Panc1 (cell line): Measurements from ENCODE around the gene SPART. TPM values are rescaled to one million over a fixed set of nuclear protein-coding genes. Genes with fewer than 3 reads are reported as not detected.

Experiments
- ATAC-seq: fragments of 200-7000 bp; cut with Tn5 transposase; 2 replicates; pipeline ENCODE4 v1.9.1; 2020; ENCODE audit warnings: mild to moderate bottlenecking, moderate library complexity
- BruUV-seq: library from RNA; stranded (reverse); fragments of 400-500 nt; replicated peaks from 2 replicates; lab custom pipeline; 2021; lab: Mats Ljungman, UMichigan
- CTCF ChIA-PET: fragments of 300-600 bp; sonication (Branson Sonifier 250); formaldehyde crosslinking; loops from one replicate; lab custom pipeline; 2022; ENCODE audit warnings: antibody characterized with exemption; lab: Charles Lee
- POLR2A ChIA-PET: fragments of 300-600 bp; sonication (Branson Sonifier 250); formaldehyde crosslinking; loops from one replicate; lab custom pipeline; 2022; ENCODE audit warnings: antibody characterized with exemption; lab: Charles Lee
- DNase-seq: peaks from one replicate; pipeline ENCODE4 v3.0.0-alpha.2; 2010; ENCODE audit warnings: low read depth, low spot score
- H3K27ac ChIP-seq: 2 replicates; pipeline ENCODE4 v1.5.1; 2011; ENCODE audit warnings: mild to moderate bottlenecking, low read length, inconsistent platforms
- H3K27me3 ChIP-seq: fragments of 200-500 bp; sonication (Bioruptor generic); 2 replicates; pipeline ENCODE4 v1.6.0; 2014; ENCODE audit warnings: low read length, inconsistent platforms; ENCODE audit not compliant: control insufficient read depth, insufficient read depth
- H3K36me3 ChIP-seq: fragments of 200-500 bp; sonication (Bioruptor generic); 2 replicates; pipeline ENCODE4 v1.5.1; 2014; ENCODE audit warnings: inconsistent platforms, mild to moderate bottlenecking, low read length, moderate library complexity; ENCODE audit not compliant: control insufficient read depth, insufficient read depth
- H3K4me1 ChIP-seq: 2 replicates; pipeline ENCODE4 v1.5.1; 2011; ENCODE audit warnings: inconsistent platforms, mild to moderate bottlenecking, low read length, moderate library complexity; ENCODE audit not compliant: control insufficient read depth, insufficient read depth
- H3K4me3 ChIP-seq, 2 experiments: 2 replicates each; pipeline ENCODE4 v1.5.1; 2011 to 2012; ENCODE audit warnings: low read depth in 2 of 2, low read length in 2 of 2, mild to moderate bottlenecking in 2 of 2, inconsistent platforms in 1 of 2, moderate library complexity in 1 of 2
- H3K9me3 ChIP-seq: fragments of 200-500 bp; sonication (Bioruptor generic); 2 replicates; pipeline ENCODE4 v1.5.1; 2014; ENCODE audit warnings: low read depth, mild to moderate bottlenecking, inconsistent platforms, low read length, moderate library complexity; ENCODE audit not compliant: control insufficient read depth, insufficient read depth
- CTCF ChIP-seq: fragments of 450-650 bp; IDR thresholded peaks from 2 replicates; pipeline ENCODE4 v1.5.1; 2017; ENCODE audit warnings: mild to moderate bottlenecking
- POLR2AphosphoS5 ChIP-seq: IDR thresholded peaks from 2 replicates; pipeline ENCODE4 v1.6.1; 2012; ENCODE audit warnings: mild to moderate bottlenecking, low read depth, low read length, moderate library complexity
- SIN3A ChIP-seq: IDR thresholded peaks from 2 replicates; pipeline ENCODE4 v1.6.1; 2012; ENCODE audit warnings: low read depth, mild to moderate bottlenecking, low read length, moderate library complexity, borderline replicate concordance; ENCODE audit not compliant: insufficient read depth
- TCF7L2 ChIP-seq: IDR thresholded peaks from 2 replicates; pipeline ENCODE4 v1.6.1; 2011; ENCODE audit warnings: mild to moderate bottlenecking, low read depth, low read length, inconsistent platforms
- in situ Hi-C: cut with HindIII; loops from 2 replicates; pipeline ENCODE4 v1.10.0; 2016; ENCODE audit warnings: low sequenced_read_pairs, low pct_unique_long_range_greater_than_20kb
- intact Hi-C: fragments of 100-400 bp; cut with micrococcal nuclease; formaldehyde crosslinking; loops from one replicate; pipeline ENCODE4 v1.10.0; 2022; ENCODE audit not compliant: unreplicated experiment
- total RNA-seq: library from RNA; stranded (reverse); gene quantifications from one replicate; pipeline ENCODE4 v1.2.1, GENCODE V29; 2021; ENCODE audit not compliant: unreplicated experiment
- TF ChIP-seq, protein P1 (sequence below), 2 experiments: IDR thresholded peaks; 2 replicates each; pipeline ENCODE4 v1.6.1; 2011 to 2012; ENCODE audit warnings: low read depth in 2 of 2, control low read depth in 1 of 2, low read length in 1 of 2, mild to moderate bottlenecking in 1 of 2, moderate library complexity in 1 of 2; ENCODE audit not compliant: insufficient read depth in 1 of 2

Gene SPART
- total RNA-seq, 1 experiment from 2014 or later = 38.9 TPM

DNA sequence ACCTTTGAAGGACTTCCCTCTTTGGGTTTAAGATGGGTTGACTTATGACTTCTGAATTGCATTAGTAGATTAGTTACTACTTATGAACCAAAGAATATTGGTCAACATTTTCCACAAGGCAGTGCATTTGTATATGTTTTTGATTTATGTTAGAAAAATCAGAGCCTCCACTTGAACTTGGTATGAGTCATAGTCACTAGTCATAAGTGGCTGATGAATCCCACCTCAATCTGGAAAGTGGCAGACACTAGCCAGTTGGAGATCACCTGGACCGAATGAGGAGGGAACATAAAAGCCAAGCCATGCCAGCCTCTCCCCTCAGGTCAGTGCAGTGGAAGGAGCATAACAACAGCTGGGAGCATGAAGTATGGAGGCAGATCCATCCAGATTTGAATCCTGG lies 39.3 kb upstream of the SPART start:
- Histone ChIP-seq H3K4me1 (no peaks in the 10 kb centered on the region), H3K9me3 (no peaks in the 10 kb centered on the region), H3K4me3 (no peak overlapping the region), H3K27ac (no peak overlapping the region), H3K36me3 (no peaks in the 10 kb centered on the region), H3K27me3 (no peaks in the 10 kb centered on the region)
- DNase-seq (no peak), ATAC-seq (no peak)
- POLR2A ChIA-PET = interaction anchor here (0.7 kb wide), 1 partner anchor 7 kb away, joined by 7 read pairs; no protein-coding TSS in a partner anchor
- in situ Hi-C loops = no loop called here
- intact Hi-C loops = no loop called here
- BruUV-seq = no TSS peak
- TF ChIP-seq CTCF (no peak), POLR2AphosphoS5 (no peak), SIN3A (no peak), TCF7L2 (no peak)
- TF ChIP-seq, protein P1, sequence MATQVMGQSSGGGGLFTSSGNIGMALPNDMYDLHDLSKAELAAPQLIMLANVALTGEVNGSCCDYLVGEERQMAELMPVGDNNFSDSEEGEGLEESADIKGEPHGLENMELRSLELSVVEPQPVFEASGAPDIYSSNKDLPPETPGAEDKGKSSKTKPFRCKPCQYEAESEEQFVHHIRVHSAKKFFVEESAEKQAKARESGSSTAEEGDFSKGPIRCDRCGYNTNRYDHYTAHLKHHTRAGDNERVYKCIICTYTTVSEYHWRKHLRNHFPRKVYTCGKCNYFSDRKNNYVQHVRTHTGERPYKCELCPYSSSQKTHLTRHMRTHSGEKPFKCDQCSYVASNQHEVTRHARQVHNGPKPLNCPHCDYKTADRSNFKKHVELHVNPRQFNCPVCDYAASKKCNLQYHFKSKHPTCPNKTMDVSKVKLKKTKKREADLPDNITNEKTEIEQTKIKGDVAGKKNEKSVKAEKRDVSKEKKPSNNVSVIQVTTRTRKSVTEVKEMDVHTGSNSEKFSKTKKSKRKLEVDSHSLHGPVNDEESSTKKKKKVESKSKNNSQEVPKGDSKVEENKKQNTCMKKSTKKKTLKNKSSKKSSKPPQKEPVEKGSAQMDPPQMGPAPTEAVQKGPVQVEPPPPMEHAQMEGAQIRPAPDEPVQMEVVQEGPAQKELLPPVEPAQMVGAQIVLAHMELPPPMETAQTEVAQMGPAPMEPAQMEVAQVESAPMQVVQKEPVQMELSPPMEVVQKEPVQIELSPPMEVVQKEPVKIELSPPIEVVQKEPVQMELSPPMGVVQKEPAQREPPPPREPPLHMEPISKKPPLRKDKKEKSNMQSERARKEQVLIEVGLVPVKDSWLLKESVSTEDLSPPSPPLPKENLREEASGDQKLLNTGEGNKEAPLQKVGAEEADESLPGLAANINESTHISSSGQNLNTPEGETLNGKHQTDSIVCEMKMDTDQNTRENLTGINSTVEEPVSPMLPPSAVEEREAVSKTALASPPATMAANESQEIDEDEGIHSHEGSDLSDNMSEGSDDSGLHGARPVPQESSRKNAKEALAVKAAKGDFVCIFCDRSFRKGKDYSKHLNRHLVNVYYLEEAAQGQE (IDR thresholded peaks at IDR 0.05; ENCODE audit: insufficient read depth in 1 of 2, low read depth in 2 of 2, low read length in 1 of 2) = no peak
- CTCF ChIA-PET = no interaction called here

GRCh38 chr13:36382030-36382429 lies 35.8 kb upstream of the SPART start:
- ChIA-PET CTCF (no interaction called here), POLR2A (no interaction called here)
- H3K9me3 ChIP-seq = no peaks in the 10 kb centered on the region
- TF ChIP-seq SIN3A (no peak), TCF7L2 (no peak), POLR2AphosphoS5 (no peak), CTCF (no peak)
- TF ChIP-seq, protein P1 (IDR thresholded peaks at IDR 0.05; ENCODE audit: insufficient read depth in 1 of 2, low read depth in 2 of 2, low read length in 1 of 2) = no peak
- DNase-seq = no peak
- no peaks in the 10 kb centered on the region for H3K4me1 ChIP-seq
- no peak overlapping the region for H3K27ac ChIP-seq
- no peak overlapping the region for H3K4me3 ChIP-seq
- H3K36me3 ChIP-seq = no peaks in the 10 kb centered on the region
- in situ Hi-C loops (no loop called here), intact Hi-C loops (no loop called here)
- no peaks in the 10 kb centered on the region for H3K27me3 ChIP-seq
- no peak for ATAC-seq
- BruUV-seq = no TSS peak
